SU-DHL-6 (cell line): ENCODE measurements around the gene ATRN.
A peak's percentile ranks its signal among the peaks of the same experiment; 100 is the strongest.
"Not testable (repeated sequence)": the region's sequence is repeated elsewhere in the genome, so short reads cannot be mapped to it uniquely, and the experiment has no call there.

Experiments
- H2AFZ ChIP-seq: fragments of 200-600 bp; sonication (generic); 2 replicates; pipeline ENCODE4 v1.6.1; 2014; ENCODE audit warnings: low read depth, mild to moderate bottlenecking, moderate library complexity, mixed read lengths, antibody characterized with exemption, low read length; ENCODE audit not compliant: severe bottlenecking
- H3F3A ChIP-seq: fragments of 200-600 bp; shearing (Covaris generic); 2 replicates; pipeline ENCODE4 v1.6.0; 2016; ENCODE audit warnings: antibody characterized with exemption, mild to moderate bottlenecking; ENCODE audit not compliant: insufficient read depth
- H3K27ac ChIP-seq: fragments of 200-600 bp; sonication (generic); 2 replicates; pipeline ENCODE4 v1.5.1; 2016; ENCODE audit warnings: low read depth, mild to moderate bottlenecking, low read length, moderate library complexity, mixed read lengths
- H3K27me3 ChIP-seq: fragments of 200-600 bp; sonication (generic), shearing (Covaris generic); 2 replicates; pipeline ENCODE4 v1.6.0; 2014; ENCODE audit warnings: mild to moderate bottlenecking, low read length
- H3K36me3 ChIP-seq: fragments of 200-600 bp; sonication (generic); 2 replicates; pipeline ENCODE4 v1.6.1; 2014; ENCODE audit warnings: mild to moderate bottlenecking, low read length, mixed read lengths
- H3K4me2 ChIP-seq: fragments of 300-600, 200-600 bp; shearing (Covaris generic), sonication (generic); 2 replicates; pipeline ENCODE4 v1.6.0; 2014; ENCODE audit warnings: low read length, low read depth, mild to moderate bottlenecking; ENCODE audit not compliant: poor library complexity, severe bottlenecking
- H3K4me3 ChIP-seq: fragments of 200-600 bp; sonication (generic); 2 replicates; pipeline ENCODE4 v1.5.1; 2014; ENCODE audit warnings: antibody characterized with exemption, low read length, mild to moderate bottlenecking, mixed read lengths; ENCODE audit not compliant: insufficient read depth, poor library complexity, severe bottlenecking
- H3K79me2 ChIP-seq: fragments of 200-600 bp; sonication (generic); 2 replicates; pipeline ENCODE4 v1.6.1; 2014; ENCODE audit warnings: mild to moderate bottlenecking, low read length, moderate library complexity; ENCODE audit not compliant: insufficient read depth
- H3K9ac ChIP-seq: fragments of 200-600 bp; sonication (generic); 2 replicates; pipeline ENCODE4 v1.7.0; 2014; ENCODE audit warnings: mild to moderate bottlenecking, low read length
- H3K9me2 ChIP-seq: fragments of 200-600 bp; sonication (generic); replicated peaks from 2 replicates; pipeline ENCODE4 v1.6.1; 2014; ENCODE audit warnings: low read length; ENCODE audit not compliant: insufficient read depth
- H3K9me3 ChIP-seq: fragments of 200-600 bp; sonication (generic); 2 replicates; pipeline ENCODE4 v1.6.1; 2014; ENCODE audit warnings: low read length, mixed read lengths; ENCODE audit not compliant: insufficient read depth
- H4K20me1 ChIP-seq: fragments of 200-600 bp; sonication (generic); 2 replicates; pipeline ENCODE4 v1.6.1; 2014; ENCODE audit warnings: low read depth, mild to moderate bottlenecking, antibody characterized with exemption, low read length, moderate library complexity, mixed read lengths
- CTCF ChIP-seq: fragments of 200-600 bp; sonication (generic); IDR thresholded peaks from one replicate; pipeline ENCODE4 v1.5.1; 2017; ENCODE audit warnings: antibody characterized with exemption, mild to moderate bottlenecking, low read length, moderate library complexity; ENCODE audit not compliant: insufficient read depth, poor library complexity, severe bottlenecking
- EZH2phosphoT487 ChIP-seq: fragments of 200-600 bp; sonication (generic), shearing (Covaris generic); conservative IDR thresholded peaks from 2 replicates; pipeline ENCODE4 v1.6.1; 2018; ENCODE audit warnings: mild to moderate bottlenecking, antibody characterized with exemption, low read length, moderate library complexity, mixed read lengths

ATRN gene

GRCh38 chr20:3614466-3614865 lies 143.6 kb downstream of the ATRN start:
- Histone ChIP-seq H3K27ac (no peak overlapping the region), H3F3A (no peaks in the 10 kb centered on the region), H3K79me2 (no peaks in the 10 kb centered on the region), H3K27me3 (no peaks in the 10 kb centered on the region), H4K20me1 (no peaks in the 10 kb centered on the region), H3K4me3 (no peak overlapping the region), H3K9me3 (no peaks in the 10 kb centered on the region), H3K36me3 (no peaks in the 10 kb centered on the region), H2AFZ (no peak overlapping the region), H3K9me2 (no peaks in the 10 kb centered on the region), H3K9ac (no peak overlapping the region), H3K4me2 (no peak overlapping the region)
- TF ChIP-seq EZH2phosphoT487 (no peak), CTCF (no peak)

- H3K9me3 ChIP-seq, H3K27me3 ChIP-seq, H3K79me2 ChIP-seq, H2AFZ ChIP-seq, H3K27ac ChIP-seq, H3K9ac ChIP-seq, H3F3A ChIP-seq, H3K36me3 ChIP-seq, H4K20me1 ChIP-seq, H3K4me2 ChIP-seq, H3K4me3 ChIP-seq, H3K9me2 ChIP-seq: not testable (repeated sequence)
Observed at GRCh38 chr20:3615171-3615840, 144.5 kb downstream of the ATRN start.

- Histone ChIP-seq H3K36me3 (no peaks in the 10 kb centered on the region), H3K4me3 (no peak overlapping the region), H3K79me2 (no peaks in the 10 kb centered on the region), H3K9ac (no peak overlapping the region), H2AFZ (no peak overlapping the region), H3F3A (no peaks in the 10 kb centered on the region), H3K9me2 (no peaks in the 10 kb centered on the region), H3K4me2 (no peak overlapping the region), H3K27me3 (no peaks in the 10 kb centered on the region), H4K20me1 (no peaks in the 10 kb centered on the region), H3K9me3 (no peaks in the 10 kb centered on the region), H3K27ac (no peak overlapping the region)
- TF ChIP-seq EZH2phosphoT487 (no peak), CTCF (no peak)
Observed at GRCh38 chr20:3616250-3616649, 145.4 kb downstream of the ATRN start.

GRCh38 chr20:3621111-3621510 lies 150.3 kb downstream of the ATRN start:
- Histone ChIP-seq H3K9me3 (no peaks in the 10 kb centered on the region), H2AFZ (no peak overlapping the region), H3K27ac (no peak overlapping the region), H4K20me1 (no peaks in the 10 kb centered on the region), H3K4me2 (peak overlapping the region; percentile 52), H3K9ac (no peak overlapping the region), H3K36me3 (no peaks in the 10 kb centered on the region), H3K79me2 (no peaks in the 10 kb centered on the region), H3K4me3 (no peak overlapping the region), H3K27me3 (no peaks in the 10 kb centered on the region), H3F3A (no peaks in the 10 kb centered on the region), H3K9me2 (no peaks in the 10 kb centered on the region)
- no peak for TF ChIP-seq EZH2phosphoT487
- peak; percentile 17 for TF ChIP-seq CTCF
